NCI-H2107 (cell line): ENCODE data around the gene PRSS56.

ENCODE experiments used
- DNase-seq: peaks from one replicate; lab custom pipeline; 2025; lab: John Stamatoyannopoulos, UW

The PRSS56 gene

DNA sequence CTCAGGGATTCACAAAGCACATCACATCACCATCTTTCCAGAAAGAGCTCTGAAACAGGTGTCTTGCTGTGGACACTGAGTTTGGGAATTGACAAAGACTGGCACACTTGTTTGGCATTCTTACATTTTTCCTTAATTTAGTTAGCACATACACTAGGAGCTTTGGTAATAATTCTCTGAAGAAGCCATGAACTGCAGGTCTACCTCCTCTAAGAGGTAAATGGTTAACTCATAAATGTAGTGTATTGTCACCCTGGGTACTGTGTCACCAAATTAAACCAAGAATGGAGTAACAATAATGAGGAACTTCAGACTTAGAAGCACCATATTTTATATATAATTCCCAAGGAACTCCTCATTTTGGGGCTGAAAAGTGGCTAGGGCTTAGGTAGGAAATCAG is 52.9 kb downstream of the PRSS56 start:
- no peak for DNase-seq

DNA sequence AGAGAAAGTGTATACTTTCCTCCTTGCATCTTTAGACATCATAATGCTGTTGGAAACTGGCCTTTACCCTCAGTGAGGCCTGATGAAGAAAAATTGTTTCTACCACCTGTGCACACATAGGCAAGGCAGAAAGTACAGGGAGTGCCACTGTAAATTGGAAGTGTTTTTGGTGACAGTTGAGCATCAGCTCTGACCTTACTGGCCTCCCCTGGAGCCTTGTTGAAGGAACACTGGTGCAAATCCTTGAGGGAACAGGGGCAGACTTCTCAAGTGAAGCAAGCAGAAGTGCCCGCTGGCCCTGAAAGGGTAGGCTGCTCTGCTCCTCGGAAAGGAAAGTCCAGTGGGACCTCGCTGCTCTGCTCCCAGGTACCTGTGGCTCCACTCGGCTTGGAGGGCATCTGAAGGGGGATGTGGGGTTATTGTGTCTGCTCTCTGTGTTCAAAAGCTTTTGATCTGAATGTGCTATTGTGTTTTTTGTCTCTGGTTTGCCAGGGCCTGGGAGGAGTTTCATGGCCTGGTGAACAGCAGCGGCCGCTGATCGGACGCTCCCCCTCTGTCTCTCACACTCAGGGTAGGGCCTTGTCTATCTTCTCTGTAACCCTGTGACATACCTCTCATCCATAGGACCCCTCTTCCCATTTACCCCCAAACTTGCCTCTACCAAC is 53.7 kb downstream of the PRSS56 start:
- DNase-seq, result no peak

DNA sequence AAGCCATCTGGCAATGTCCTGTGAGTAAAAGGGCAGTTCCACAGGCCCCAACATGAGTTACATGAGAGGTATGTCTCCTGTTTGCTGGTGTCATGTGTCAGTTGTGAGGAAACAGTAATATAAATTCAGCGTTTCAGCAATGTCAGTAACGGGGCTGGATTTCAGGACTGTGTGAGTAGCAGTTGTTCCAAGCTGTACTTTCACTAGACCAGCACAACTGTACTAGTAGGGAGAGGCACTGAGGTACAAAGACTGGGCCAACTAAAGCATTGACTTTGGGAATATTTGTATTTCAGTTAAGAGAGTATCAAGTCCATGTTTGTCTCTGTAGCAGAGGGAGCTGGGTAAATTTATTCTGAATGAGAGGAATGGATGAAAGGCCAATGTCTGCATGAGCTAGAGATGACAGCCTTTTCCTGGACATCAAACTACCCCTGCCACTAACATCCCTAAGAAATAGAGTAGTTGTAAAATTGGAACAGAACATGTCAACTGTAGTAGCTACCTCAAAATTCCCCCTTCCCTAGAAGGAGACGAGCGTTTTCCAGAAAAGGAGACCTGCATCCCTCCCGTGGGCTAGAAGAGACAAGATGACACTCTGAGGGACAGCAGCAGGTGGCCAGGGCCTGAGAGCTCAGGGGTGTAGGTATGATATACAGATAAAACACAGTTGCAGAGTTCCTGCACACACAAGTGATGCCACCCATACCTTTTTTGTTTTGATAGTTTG is 54.7 kb downstream of the PRSS56 start:
- DNase-seq, result no peak
